Measurements from ENCODE around the gene SLC4A7.
"Not testable (repeated sequence)": the region's sequence is repeated elsewhere in the genome, so short reads cannot be mapped to it uniquely, and the experiment has no call there.

DNA sequence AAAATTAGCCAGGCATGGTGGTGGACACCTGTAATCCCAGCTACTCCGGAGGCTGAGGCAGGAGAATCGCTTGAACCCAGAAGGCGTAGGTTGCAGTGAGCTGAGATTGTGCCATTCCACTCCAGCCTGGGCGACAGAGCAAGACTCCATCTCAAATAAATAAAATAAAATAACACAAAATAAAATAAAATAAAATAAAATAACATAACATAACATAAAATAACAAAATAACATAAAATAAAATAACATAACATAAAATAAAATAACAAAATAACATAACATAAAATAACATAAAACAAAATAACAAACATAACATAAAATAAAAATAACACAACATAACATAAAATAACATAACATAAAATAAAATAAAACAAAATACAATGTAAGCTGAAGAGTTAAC lies 45.8 kb downstream of the SLC4A7 start:
- not testable (repeated sequence) for TF ChIP-seq KLF16 (tag by site-specific recombination; IDR thresholded peaks at IDR 0.05); ZBTB1 (tag by site-specific recombination; IDR thresholded peaks at IDR 0.05); ZNF423 (tag by site-specific recombination; IDR thresholded peaks at IDR 0.05); ZBTB8A (tag by site-specific recombination; IDR thresholded peaks at IDR 0.05); ZNF292 (tag by site-specific recombination; IDR thresholded peaks at IDR 0.05; ENCODE audit: borderline replicate concordance, low read depth)
- TF ChIP-seq, protein P1, sequence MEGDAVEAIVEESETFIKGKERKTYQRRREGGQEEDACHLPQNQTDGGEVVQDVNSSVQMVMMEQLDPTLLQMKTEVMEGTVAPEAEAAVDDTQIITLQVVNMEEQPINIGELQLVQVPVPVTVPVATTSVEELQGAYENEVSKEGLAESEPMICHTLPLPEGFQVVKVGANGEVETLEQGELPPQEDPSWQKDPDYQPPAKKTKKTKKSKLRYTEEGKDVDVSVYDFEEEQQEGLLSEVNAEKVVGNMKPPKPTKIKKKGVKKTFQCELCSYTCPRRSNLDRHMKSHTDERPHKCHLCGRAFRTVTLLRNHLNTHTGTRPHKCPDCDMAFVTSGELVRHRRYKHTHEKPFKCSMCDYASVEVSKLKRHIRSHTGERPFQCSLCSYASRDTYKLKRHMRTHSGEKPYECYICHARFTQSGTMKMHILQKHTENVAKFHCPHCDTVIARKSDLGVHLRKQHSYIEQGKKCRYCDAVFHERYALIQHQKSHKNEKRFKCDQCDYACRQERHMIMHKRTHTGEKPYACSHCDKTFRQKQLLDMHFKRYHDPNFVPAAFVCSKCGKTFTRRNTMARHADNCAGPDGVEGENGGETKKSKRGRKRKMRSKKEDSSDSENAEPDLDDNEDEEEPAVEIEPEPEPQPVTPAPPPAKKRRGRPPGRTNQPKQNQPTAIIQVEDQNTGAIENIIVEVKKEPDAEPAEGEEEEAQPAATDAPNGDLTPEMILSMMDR (tag by site-specific recombination; IDR thresholded peaks at IDR 0.05) = not testable (repeated sequence)
- TF ChIP-seq, protein P2, sequence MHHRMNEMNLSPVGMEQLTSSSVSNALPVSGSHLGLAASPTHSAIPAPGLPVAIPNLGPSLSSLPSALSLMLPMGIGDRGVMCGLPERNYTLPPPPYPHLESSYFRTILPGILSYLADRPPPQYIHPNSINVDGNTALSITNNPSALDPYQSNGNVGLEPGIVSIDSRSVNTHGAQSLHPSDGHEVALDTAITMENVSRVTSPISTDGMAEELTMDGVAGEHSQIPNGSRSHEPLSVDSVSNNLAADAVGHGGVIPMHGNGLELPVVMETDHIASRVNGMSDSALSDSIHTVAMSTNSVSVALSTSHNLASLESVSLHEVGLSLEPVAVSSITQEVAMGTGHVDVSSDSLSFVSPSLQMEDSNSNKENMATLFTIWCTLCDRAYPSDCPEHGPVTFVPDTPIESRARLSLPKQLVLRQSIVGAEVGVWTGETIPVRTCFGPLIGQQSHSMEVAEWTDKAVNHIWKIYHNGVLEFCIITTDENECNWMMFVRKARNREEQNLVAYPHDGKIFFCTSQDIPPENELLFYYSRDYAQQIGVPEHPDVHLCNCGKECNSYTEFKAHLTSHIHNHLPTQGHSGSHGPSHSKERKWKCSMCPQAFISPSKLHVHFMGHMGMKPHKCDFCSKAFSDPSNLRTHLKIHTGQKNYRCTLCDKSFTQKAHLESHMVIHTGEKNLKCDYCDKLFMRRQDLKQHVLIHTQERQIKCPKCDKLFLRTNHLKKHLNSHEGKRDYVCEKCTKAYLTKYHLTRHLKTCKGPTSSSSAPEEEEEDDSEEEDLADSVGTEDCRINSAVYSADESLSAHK (tag by site-specific recombination; IDR thresholded peaks at IDR 0.05) = not testable (repeated sequence)
